ENCODE measurements around the gene CPSF4. TPM values are rescaled to one million over a fixed set of nuclear protein-coding genes. Genes with fewer than 3 reads are reported as not detected.
A peak's percentile ranks its signal among the peaks of the same experiment; 100 is the strongest.
"Not testable (repeated sequence)": the region's sequence is repeated elsewhere in the genome, so short reads cannot be mapped to it uniquely, and the experiment has no call there.

Gene CPSF4
- polyA plus RNA-seq, 12 donors, result 23.4 to 46.9 (median 31.5) TPM; not detected in 1

- DNase-seq, result no peak
Measured at GRCh38 chr7:99406557-99406956, 32.2 kb upstream of the CPSF4 start.

- DNase-seq, result peak; percentile 55
Measured at GRCh38 chr7:99407872-99408378, 30.8 kb upstream of the CPSF4 start.

- peak; percentile 97 for DNase-seq
Measured at GRCh38 chr7:99408379-99409191, 30.2 kb upstream of the CPSF4 start, which contains the start of the genes BUD31 and PDAP1. Gene BUD31, plus strand, starts transcription at chr7:99408969. Its CDS starts 2,124 bp downstream, at chr7:99411093. Gene PDAP1, minus strand, starts transcription at chr7:99408597. Its CDS starts 49 bp downstream, at chr7:99408548.

GRCh38 chr7:99409192-99409572 is 29.6 kb upstream of the CPSF4 start:
- no peak for DNase-seq

- DNase-seq, result no peak
Measured at GRCh38 chr7:99409806-99410205, 28.9 kb upstream of the CPSF4 start.

- no peak for DNase-seq
Measured at GRCh38 chr7:99410635-99411034, 28.1 kb upstream of the CPSF4 start.

GRCh38 chr7:99415513-99416127 is 23.1 kb upstream of the CPSF4 start:
- peak; percentile 29 for DNase-seq

- DNase-seq, result no peak
Measured at GRCh38 chr7:99418260-99418659, 20.5 kb upstream of the CPSF4 start.

- DNase-seq, result no peak
Measured at GRCh38 chr7:99419323-99420021, 19.3 kb upstream of the CPSF4 start.

GRCh38 chr7:99420213-99420612 is 18.5 kb upstream of the CPSF4 start:
- DNase-seq, result no peak

GRCh38 chr7:99420986-99421385 is 17.8 kb upstream of the CPSF4 start:
- DNase-seq, result no peak

GRCh38 chr7:99422186-99422585 is 16.6 kb upstream of the CPSF4 start:
- DNase-seq, result no peak

- DNase-seq, result no peak
Measured at GRCh38 chr7:99422625-99423024, 16.1 kb upstream of the CPSF4 start.

GRCh38 chr7:99424932-99425730 is 13.6 kb upstream of the CPSF4 start:
- DNase-seq, result no peak

GRCh38 chr7:99428972-99429566 is 9.7 kb upstream of the CPSF4 start:
- no peak for DNase-seq

- DNase-seq, result no peak
Measured at GRCh38 chr7:99429756-99430155, 9.0 kb upstream of the CPSF4 start.

- not testable (repeated sequence) for DNase-seq
Measured at GRCh38 chr7:99431756-99432540, 6.8 kb upstream of the CPSF4 start.

- DNase-seq, result no peak
Measured at GRCh38 chr7:99433158-99433557, 5.6 kb upstream of the CPSF4 start.

GRCh38 chr7:99437946-99438572 is 684 bp upstream of the CPSF4 start:
- DNase-seq, result no peak

GRCh38 chr7:99440195-99440594 is 1.5 kb downstream of the CPSF4 start:
- no peak for DNase-seq
